T-helper 9 cell (primary cell): ENCODE results near the gene AQP12B.
"Not testable (repeated sequence)": the region's sequence is repeated elsewhere in the genome, so short reads cannot be mapped to it uniquely, and the experiment has no call there.

Source experiments
- DNase-seq: peaks from one replicate; pipeline ENCODE4 v3.0.0-alpha.2; 2020

AQP12B gene

DNA sequence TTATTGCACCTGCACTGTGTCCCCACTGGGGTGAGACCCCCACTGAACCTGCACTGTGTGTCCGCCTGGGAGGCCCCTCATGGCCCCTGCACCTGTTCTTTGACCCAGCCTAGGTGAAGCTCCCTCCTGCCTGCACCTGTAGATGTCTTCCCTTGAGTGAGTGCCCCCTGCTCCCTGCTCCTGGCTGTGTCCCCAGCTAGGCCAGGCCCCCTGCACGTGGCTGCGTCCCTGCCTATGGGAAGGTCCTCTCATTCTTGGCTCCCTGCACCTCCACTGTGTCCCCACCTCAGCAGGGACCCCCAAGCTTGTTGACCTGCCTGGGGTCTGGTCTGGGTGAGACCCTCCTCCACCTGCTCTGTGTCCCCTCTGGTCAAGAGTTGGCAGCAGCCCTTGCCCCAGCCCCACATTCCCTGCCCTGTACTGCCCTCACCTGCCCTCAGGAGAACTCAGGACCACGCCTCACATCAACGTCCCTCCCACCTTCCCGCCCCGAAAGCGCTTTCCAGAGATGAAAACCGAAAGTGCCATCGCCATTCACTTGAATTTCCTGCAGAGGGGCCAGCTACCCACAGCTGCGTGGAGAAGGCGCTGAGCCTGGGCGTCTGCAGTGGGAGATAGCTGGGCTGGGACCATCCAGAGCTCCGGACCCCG lies 769 bp upstream of the AQP12B start:
- DNase-seq: not testable (repeated sequence)

GRCh38 chr2:240680185-240680584 lies 2.5 kb downstream of the AQP12B start:
- not testable (repeated sequence) for DNase-seq

- not testable (repeated sequence) for DNase-seq
Observed at GRCh38 chr2:240678909-240679308, 3.8 kb downstream of the AQP12B start.

DNA sequence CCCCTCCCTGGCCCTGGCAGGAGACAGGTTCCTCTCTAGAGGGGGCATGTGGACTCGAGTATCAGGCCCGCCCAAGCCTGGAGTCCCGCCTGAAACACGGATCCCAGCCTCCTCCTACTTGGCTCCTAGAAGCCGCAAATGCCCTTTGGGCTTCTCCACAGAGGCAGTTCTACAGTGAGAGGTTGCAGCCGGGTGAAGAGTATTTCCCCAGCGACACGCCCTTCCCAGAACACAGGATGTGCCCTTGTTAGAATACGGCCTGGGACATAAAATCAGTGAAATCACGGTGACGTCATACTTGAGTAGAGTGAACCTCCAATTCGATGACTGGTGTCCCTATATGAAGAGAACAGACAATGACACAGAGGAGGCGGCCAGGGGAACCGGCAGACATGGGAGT lies 4.6 kb downstream of the AQP12B start:
- not testable (repeated sequence) for DNase-seq

DNA sequence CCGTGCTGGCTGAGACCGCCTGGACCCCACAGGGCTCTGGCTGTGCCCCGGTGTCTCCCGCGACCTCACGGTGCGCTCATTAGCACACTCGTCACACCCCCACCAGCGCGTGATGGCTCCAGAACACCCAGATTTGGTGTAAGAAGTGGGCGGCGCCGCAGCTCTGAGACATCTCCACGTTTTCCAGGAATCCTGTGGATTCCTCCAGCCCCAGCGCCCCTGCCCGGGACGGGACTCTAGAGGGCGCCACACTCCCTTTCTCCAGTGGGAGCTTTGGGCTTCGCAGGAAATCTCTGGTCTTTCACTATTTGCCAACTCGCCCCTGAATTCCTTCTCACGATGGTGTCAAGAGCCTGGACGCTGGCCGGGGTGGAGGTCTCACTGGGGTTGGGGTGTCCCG lies 7.3 kb downstream of the AQP12B start:
- not testable (repeated sequence) for DNase-seq

DNA sequence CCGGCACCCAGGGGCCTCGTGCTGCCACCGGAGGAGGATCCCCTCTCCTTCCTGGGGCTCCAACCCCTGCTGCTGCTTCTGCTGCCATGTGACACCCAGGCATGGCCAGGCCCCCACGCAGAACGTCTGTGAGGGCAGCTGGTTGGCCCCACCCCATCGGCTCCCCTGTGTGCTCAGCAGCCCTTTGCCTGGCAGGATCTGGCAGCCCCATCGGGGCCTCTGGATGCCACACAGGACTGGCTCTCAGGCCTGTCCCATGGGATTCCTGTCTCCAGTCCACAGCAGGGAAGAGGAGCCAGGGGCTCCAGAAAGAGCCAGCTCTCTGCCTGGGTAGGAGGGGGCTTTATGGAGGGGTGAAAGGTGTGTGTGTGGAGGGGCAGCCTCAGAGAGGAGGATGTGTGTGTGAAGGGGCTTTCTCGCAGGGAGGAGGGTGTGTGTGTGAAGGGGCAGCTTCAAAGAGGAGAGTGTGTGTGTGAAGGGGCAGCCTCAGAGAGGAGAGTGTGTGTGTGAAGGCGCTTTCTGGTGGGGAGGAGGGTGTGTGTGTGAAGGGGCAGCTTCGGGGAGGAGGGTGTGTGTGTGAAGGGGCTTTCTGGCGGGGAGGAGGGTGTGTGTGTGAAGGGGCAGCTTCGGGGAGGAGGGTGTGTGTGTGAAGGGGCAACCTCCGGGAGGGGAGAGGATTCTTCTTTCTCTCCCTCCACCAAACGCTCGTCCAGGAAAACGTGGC lies 8.1 kb downstream of the AQP12B start:
- DNase-seq: not testable (repeated sequence)

- DNase-seq: no peak
Observed at GRCh38 chr2:240672701-240673190, 9.9 kb downstream of the AQP12B start.

DNA sequence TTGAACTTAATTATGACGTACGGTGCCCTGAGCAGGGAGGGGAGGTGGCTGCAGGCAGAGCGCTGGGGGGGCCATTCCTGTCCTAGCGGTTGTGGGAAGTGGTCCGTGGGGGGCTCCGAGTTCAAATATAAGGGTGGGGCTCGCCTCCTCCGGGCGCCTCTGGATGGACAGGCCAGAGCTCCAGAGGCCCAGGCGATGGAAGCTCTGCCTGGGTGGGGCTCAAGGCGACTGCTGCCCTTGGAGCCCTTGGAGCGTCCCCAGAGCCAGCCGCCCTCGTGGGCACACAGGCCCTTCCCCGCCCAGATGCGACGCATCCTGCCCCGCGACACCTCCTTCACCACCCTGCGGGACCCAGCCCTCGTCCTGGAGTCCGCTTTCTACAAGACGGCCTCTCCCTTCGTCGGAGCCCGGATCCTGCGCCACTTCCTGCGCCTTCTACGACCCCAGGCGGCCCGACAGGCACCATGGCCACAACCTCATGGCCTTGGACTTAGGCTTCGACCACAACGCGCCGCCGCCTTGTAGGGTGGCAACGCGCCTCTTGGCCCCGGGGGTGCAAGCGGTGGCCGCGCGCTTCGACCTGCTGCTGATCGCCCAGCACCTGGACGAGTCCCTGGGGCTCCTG lies 10.5 kb downstream of the AQP12B start:
- no peak for DNase-seq

DNA sequence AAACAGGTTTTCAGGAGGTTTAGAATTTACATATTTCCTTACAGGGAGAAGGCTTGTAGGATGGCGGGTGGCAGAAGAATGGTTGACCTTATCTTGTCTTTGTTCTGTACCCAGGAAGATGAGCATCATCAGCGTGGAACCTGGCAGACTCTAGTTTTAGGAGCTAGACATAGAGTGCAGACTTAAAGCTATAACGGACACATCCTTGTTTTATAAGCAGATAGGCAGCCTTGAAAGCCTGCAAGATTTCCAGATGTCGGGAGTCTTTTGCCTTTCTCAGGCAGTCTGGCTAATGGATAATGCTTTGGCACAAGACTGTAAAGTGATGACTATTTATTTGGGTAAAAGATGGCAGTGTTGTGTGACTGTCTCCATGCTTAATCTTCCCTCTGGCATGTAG lies 11.7 kb downstream of the AQP12B start:
- DNase-seq: no peak

DNA sequence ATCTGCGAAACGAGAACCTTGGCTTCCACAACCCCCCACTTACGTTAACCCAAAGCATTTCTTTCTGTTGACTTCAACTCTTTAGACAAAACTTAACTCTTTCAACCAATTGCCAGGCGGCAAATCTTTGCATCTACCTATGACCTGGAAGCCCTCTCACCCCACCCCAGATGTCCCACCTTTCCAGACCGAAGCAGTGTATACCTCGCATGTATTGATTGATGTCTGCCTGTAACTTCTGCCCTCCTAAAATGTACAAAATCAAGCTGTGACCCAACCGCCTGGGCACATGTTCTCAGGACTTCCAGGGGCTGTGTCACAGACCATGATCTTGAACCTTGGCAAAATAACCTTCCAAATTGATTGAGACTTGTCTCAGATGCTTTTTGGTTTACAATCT lies 12.3 kb downstream of the AQP12B start:
- no peak for DNase-seq

DNA sequence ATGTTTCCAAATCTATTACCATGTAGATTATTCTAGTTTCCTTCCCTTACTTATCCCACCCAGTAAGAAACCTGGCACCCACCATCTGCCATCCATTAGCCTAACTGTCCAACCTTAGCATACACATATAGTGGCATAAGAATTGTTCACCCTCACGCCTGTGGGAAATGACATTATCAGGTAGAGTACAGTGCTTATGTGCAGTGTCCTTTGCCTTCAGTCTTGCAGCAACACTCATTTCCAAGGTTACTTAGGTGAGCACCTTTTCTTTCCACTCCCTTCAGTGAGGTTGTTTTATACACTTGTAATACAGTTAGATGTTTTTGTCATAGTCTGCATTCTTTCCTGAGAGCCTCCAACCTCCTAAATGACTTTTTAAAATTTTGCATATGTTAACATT lies 18.1 kb downstream of the AQP12B start:
- no peak for DNase-seq

DNA sequence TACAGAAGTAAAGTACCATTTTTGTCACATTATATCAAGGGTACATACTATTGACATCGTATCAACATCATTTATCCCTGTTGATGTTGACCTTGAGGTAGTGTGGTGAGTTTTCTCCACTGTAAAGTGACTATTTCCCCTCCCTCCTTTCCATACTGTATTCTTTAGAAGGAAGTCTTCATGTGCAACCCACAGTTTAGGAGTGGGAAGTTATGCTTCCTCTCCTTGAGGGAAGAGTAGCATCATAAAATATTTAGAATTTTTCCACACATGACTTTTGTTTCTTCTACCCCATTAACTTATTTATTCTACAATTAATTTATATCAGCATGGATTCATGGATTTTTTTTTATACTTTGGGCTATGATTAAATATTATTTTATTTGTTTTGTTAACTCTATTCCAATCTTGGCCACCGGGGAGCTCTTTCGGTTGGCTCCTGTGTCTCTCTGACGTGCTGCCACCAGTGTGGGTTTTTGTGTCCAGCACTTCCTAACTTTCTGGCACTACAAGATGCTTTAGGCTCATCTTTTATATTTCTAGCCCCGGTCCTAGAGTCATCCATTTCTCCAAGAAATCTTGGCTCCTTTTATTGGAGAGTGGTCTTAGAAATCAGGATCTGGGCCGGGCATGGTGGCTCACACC lies 19.0 kb downstream of the AQP12B start:
- DNase-seq: no peak

- no peak for DNase-seq
Observed at GRCh38 chr2:240662681-240663080, 20.0 kb downstream of the AQP12B start.

GRCh38 chr2:240659883-240660282 lies 22.8 kb downstream of the AQP12B start:
- DNase-seq: not testable (repeated sequence)

DNA sequence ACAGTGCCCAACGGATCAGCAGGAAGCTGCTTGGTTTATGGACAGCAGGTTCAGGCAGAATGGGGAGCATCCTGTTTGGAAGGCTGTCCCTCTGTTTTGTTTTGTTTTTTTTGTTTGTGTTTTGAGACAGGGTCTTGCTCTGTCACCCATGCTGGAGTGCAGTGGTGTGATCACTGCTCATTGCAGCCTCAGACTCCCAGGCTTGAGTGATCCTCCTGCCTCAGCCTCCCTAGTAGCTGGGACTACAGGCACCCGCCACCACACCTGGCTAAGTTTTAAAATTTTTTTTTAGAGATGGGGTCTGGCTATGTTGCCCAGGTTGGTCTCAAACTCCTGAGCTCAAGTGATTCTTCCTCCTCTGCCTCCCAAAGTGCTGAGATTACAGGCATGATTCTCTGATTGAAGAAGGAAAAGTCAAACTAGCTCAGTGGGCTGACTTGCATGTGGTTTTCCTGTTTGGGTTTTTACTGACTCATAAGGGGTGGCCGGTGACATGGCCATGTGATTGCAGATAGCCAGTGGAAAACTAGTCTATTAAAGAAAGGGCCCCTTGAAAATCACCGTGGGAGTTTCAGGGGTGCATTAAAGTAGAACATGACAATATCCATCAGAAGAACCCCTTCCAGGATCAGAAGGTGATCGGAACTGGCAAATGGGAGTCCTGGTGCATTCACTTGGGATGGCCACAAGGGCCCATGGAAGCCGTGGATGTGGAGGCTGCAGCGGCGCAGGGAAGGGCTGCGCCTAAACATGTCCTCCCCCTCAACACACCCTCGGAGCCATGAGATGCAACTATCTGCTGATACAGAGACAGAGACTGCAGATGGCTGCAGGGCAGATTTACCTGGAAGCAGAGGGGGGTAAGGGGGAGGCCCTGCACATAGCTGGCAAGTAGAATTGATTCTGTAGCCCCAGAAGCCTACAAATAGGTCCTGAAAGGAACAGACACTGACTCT lies 26.5 kb downstream of the AQP12B start:
- no peak for DNase-seq

- DNase-seq: no peak
Observed at GRCh38 chr2:240651185-240651584, 31.5 kb downstream of the AQP12B start.

GRCh38 chr2:240650254-240650965 lies 32.3 kb downstream of the AQP12B start:
- no peak for DNase-seq

- no peak for DNase-seq
Observed at GRCh38 chr2:240649331-240649730, 33.4 kb downstream of the AQP12B start.

DNA sequence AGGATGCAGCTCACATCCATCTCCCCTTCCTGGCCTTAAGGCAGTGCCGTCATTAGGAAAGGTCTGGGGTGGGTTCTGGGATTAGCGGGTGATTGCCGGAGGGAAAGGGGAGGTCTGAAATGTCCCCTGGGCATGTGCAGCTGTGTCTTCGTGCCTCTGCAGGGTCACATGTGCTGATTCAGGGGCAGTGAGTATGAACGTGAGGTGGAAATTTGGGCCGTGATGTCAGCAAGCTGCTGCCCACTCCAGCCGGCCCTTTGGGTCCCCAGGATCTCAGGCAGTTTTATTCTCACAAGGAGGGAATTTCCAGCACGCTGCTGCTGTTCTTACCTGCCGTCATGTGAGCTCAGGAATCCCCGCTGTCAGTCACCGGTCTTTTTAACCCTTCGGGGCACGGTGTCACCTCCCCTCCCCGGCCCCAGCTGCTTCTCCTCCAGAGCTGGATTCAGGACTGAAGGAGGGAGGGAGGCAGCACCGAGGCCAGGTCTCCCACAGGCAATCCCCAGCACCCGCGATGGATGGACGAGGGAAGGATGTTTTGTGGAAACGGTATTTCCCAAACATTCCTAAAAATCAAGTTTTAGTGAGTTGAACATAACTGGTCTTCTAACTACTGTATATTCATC lies 33.9 kb downstream of the AQP12B start:
- no peak for DNase-seq

DNA sequence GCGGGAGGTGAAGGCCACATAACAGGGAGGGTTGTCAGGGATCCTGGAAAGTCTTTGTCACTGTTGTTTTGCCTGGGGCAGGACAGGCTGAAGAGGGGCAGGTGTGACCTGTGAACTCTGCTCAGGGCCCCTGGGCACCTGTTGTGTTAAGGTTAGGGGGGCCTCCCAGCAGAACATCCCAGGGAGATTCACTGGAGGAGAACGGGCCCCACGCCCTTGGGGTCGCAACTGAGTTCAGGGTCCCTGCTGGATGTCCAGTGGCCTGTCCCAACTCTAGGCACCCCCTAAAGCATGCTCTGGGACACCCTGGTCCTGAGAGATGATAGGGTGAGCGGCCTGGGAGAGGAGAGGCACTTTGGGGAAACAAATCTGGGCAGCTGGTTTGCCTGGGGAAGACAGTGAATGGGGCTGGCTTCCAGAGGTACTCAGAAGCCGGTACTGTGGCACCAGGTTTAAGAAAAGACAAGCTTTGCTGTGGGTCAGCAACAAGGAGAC lies 34.5 kb downstream of the AQP12B start:
- DNase-seq: no peak
